GM19324 (cell line): Measurements from ENCODE around the gene ABAT.
"Not testable (repeated sequence)": the region's sequence is repeated elsewhere in the genome, so short reads cannot be mapped to it uniquely, and the experiment has no call there.

Source experiments
- ATAC-seq: cut with Tn5 transposase; IDR thresholded peaks from one replicate; pipeline ENCODE4 v1.9.1; 2021; ENCODE audit warnings: mild to moderate bottlenecking, moderate library complexity; ENCODE audit not compliant: unreplicated experiment, low FRiP score

The ABAT gene

GRCh38 chr16:8648877-8649276, 25.5 kb upstream of the ABAT start:
- no peak for ATAC-seq

- ATAC-seq, result no peak
Measured at GRCh38 chr16:8649829-8650554, 24.4 kb upstream of the ABAT start.

- not testable (repeated sequence) for ATAC-seq
Measured at GRCh38 chr16:8651958-8652357, 22.5 kb upstream of the ABAT start.

GRCh38 chr16:8655184-8655717, 19.2 kb upstream of the ABAT start:
- no peak for ATAC-seq

GRCh38 chr16:8656376-8656775, 18.0 kb upstream of the ABAT start:
- ATAC-seq, result no peak

GRCh38 chr16:8660841-8661301, 13.5 kb upstream of the ABAT start:
- no peak for ATAC-seq

GRCh38 chr16:8661703-8662102, 12.7 kb upstream of the ABAT start:
- ATAC-seq, result no peak

GRCh38 chr16:8663192-8664089, 11.0 kb upstream of the ABAT start:
- no peak for ATAC-seq

- ATAC-seq, result no peak
Measured at GRCh38 chr16:8665529-8665928, 8.9 kb upstream of the ABAT start.

- ATAC-seq, result no peak
Measured at GRCh38 chr16:8667492-8667891, 6.9 kb upstream of the ABAT start.

- ATAC-seq, result no peak
Measured at GRCh38 chr16:8668113-8668512, 6.3 kb upstream of the ABAT start.

GRCh38 chr16:8669481-8669880, 4.9 kb upstream of the ABAT start:
- ATAC-seq, result no peak

- ATAC-seq, result no peak
Measured at GRCh38 chr16:8670014-8670560, 4.3 kb upstream of the ABAT start.

- ATAC-seq, result peak; percentile 29
Measured at GRCh38 chr16:8673611-8674412, 605 bp upstream of the ABAT start.

GRCh38 chr16:8675183-8676159, 1.1 kb downstream of the ABAT start:
- ATAC-seq, result no peak

GRCh38 chr16:8676160-8676547, 1.7 kb downstream of the ABAT start:
- no peak for ATAC-seq

- ATAC-seq, result no peak
Measured at GRCh38 chr16:8676737-8677375, 2.4 kb downstream of the ABAT start.

GRCh38 chr16:8677481-8677880, 3.1 kb downstream of the ABAT start:
- ATAC-seq, result no peak
